ENCODE measurements around the gene HCFC1R1.

GRCh38 chr16:3035289-3035971, 11.7 kb upstream of the HCFC1R1 start:
- TF ChIP-seq TAF1 (IDR thresholded peaks at IDR 0.05; ENCODE audit: borderline replicate concordance, insufficient read depth, low read length) (no peak), SIN3A (IDR thresholded peaks at IDR 0.05; ENCODE audit: borderline replicate concordance, insufficient read depth, low read length) (no peak)
